WTC11 (cell line): Measurements from ENCODE around the gene NME2. TPM values are rescaled to one million over a fixed set of nuclear protein-coding genes. Genes with fewer than 3 reads are reported as not detected.

Experiments
- ATAC-seq: fragments of 200-7000 bp; cut with Tn5 transposase; 2 replicates; pipeline ENCODE4 v1.10.0; 2021; ENCODE audit warnings: mild to moderate bottlenecking, moderate library complexity
- CTCF ChIA-PET: fragments of 300-600 bp; sonication (Branson Sonifier 250); formaldehyde crosslinking; loops from one replicate; lab custom pipeline; 2021; ENCODE audit warnings: antibody characterized with exemption; lab: Charles Lee
- POLR2A ChIA-PET: fragments of 350-600 bp; sonication (Branson Sonifier 250); formaldehyde crosslinking; loops from one replicate; lab custom pipeline; 2021; ENCODE audit warnings: antibody characterized with exemption; lab: Charles Lee
- DNase-seq: peaks from one replicate; pipeline ENCODE4 v3.0.0; 2021; ENCODE audit warnings: low spot score
- H3K27ac Mint-ChIP-seq: 2 replicates; pipeline ENCODE4 v1.8.0; 2021; ENCODE audit warnings: mixed read lengths
- H3K27me3 Mint-ChIP-seq: 2 replicates; pipeline ENCODE4 v1.8.0; 2021; ENCODE audit warnings: low read depth, mild to moderate bottlenecking, moderate library complexity, mixed read lengths
- H3K36me3 Mint-ChIP-seq: 2 replicates; pipeline ENCODE4 v1.8.0; 2021; ENCODE audit warnings: mixed read lengths
- H3K4me1 Mint-ChIP-seq: 2 replicates; pipeline ENCODE4 v1.8.0; 2022; ENCODE audit warnings: mixed read lengths
- H3K4me3 Mint-ChIP-seq: 2 replicates; pipeline ENCODE4 v1.8.0; 2021; ENCODE audit warnings: mild to moderate bottlenecking, moderate library complexity, mixed read lengths
- H3K9me3 Mint-ChIP-seq: 2 replicates; pipeline ENCODE4 v1.8.0; 2021; ENCODE audit warnings: mixed read lengths
- ERG ChIP-seq: fragments of 250-450 bp; sonication (Bioruptor Pico); IDR thresholded peaks from 2 replicates; pipeline ENCODE4 v1.8.0; 2021; ENCODE audit warnings: mild to moderate bottlenecking
- FOXJ3 ChIP-seq: sonication (generic); formaldehyde crosslinking; IDR thresholded peaks from 2 replicates; pipeline ENCODE4 v1.9.0; 2021; ENCODE audit warnings: missing genetic modification reagents, mild to moderate bottlenecking, borderline replicate concordance
- GABPB1 ChIP-seq: sonication (generic); formaldehyde crosslinking; IDR thresholded peaks from 2 replicates; pipeline ENCODE4 v1.8.1; 2023; ENCODE audit warnings: mild to moderate bottlenecking, missing genetic modification reagents
- JUN ChIP-seq: sonication (generic); formaldehyde crosslinking; IDR thresholded peaks from 2 replicates; pipeline ENCODE4 v1.8.0; 2023; ENCODE audit warnings: mild to moderate bottlenecking, missing genetic modification reagents
- MYBL2 ChIP-seq: sonication (generic); formaldehyde crosslinking; IDR thresholded peaks from 2 replicates; pipeline ENCODE4 v1.8.1; 2023; ENCODE audit warnings: mild to moderate bottlenecking, moderate library complexity, missing genetic modification reagents
- NFYB ChIP-seq: sonication (generic); formaldehyde crosslinking; conservative IDR thresholded peaks from 2 replicates; pipeline ENCODE4 v1.8.0; 2022; ENCODE audit warnings: low read depth, missing genetic modification reagents
- SOX15 ChIP-seq: fragments of 250-450 bp; sonication (Bioruptor Pico); IDR thresholded peaks from 2 replicates; pipeline ENCODE4 v1.9.0; 2021; ENCODE audit warnings: mild to moderate bottlenecking
- ZNF263 ChIP-seq: sonication (generic); formaldehyde crosslinking; IDR thresholded peaks from 2 replicates; pipeline ENCODE4 v1.8.1; 2022; ENCODE audit warnings: low read depth, mild to moderate bottlenecking, moderate library complexity, missing genetic modification reagents
- ZNF671 ChIP-seq: fragments of 250-450 bp; sonication (Bioruptor Pico); IDR thresholded peaks from 2 replicates; pipeline ENCODE4 v1.8.0; 2021; ENCODE audit warnings: mild to moderate bottlenecking
- total RNA-seq: library from RNA; stranded (reverse); gene quantifications from 3 replicates; pipeline ENCODE4 v1.2.3, GENCODE V29; 2021
- TF ChIP-seq, protein P1 (sequence below): sonication (generic); formaldehyde crosslinking; IDR thresholded peaks from 2 replicates; pipeline ENCODE4 v1.8.0; 2022; ENCODE audit warnings: mild to moderate bottlenecking, missing genetic modification reagents
- TF ChIP-seq, protein P2 (sequence below): sonication (generic); formaldehyde crosslinking; IDR thresholded peaks from 2 replicates; pipeline ENCODE4 v1.8.1; 2022; ENCODE audit warnings: low read depth, mild to moderate bottlenecking, moderate library complexity, missing genetic modification reagents, borderline replicate concordance
- TF ChIP-seq, protein P3 (sequence below): sonication (generic); formaldehyde crosslinking; IDR thresholded peaks from 2 replicates; pipeline ENCODE4 v1.8.1; 2023; ENCODE audit warnings: mild to moderate bottlenecking, moderate library complexity, missing genetic modification reagents
- TF ChIP-seq, protein P4 (sequence below): fragments of 200-600 bp; IDR thresholded peaks from 2 replicates; pipeline ENCODE4 v1.8.0; 2022; ENCODE audit warnings: antibody characterized with exemption

Gene NME2
- total RNA-seq, 1 experiment from 2014 or later: 746 TPM

GRCh38 chr17:51165680-51166197, 472 bp upstream of the NME2 start:
- peak; percentile 34 for ATAC-seq
- H3K4me3 Mint-ChIP-seq: peak overlapping the region; percentile 93
- H3K36me3 Mint-ChIP-seq: peaks cover 54% of the 10 kb centered on the region
- POLR2A ChIA-PET: interaction anchor here (1.0 to 2.4 kb wide), 6 partner anchors 10 to 299 kb away, joined by 3 to 15 read pairs (median 5); partner anchors contain the start of genes NME1 and SPAG9
- TF ChIP-seq NFYB: no peak
- peak; percentile 30; the same call in 1 of the 2 replicates for TF ChIP-seq ERG (CRISPR knock-in tag)
- TF ChIP-seq, protein P1, sequence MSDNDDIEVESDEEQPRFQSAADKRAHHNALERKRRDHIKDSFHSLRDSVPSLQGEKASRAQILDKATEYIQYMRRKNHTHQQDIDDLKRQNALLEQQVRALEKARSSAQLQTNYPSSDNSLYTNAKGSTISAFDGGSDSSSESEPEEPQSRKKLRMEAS (CRISPR knock-in tag): 0 out of 2 replicates have a peak, but pooled peaks have one; percentile 8
- no peak for TF ChIP-seq MYBL2 (CRISPR knock-in tag)
- no peak for TF ChIP-seq SOX15 (CRISPR knock-in tag)
- 0 out of 2 replicates have a peak, but pooled peaks have one; percentile 4 for TF ChIP-seq JUN (CRISPR knock-in tag)
- TF ChIP-seq, all 79 proteins: peak for 3
- DNase-seq: peak; percentile 38
- Mint-ChIP-seq H3K27me3 (no peaks in the 10 kb centered on the region), H3K27ac (peak overlapping the region; percentile 97), H3K9me3 (no peaks in the 10 kb centered on the region), H3K4me1 (peaks cover 16% of the 10 kb centered on the region)
- CTCF ChIA-PET: interaction anchor here (0.6 to 2.2 kb wide), 8 partner anchors 12 to 209 kb away, joined by 3 to 17 read pairs (median 4); partner anchors contain the start of genes MBTD1 and NME1

GRCh38 chr17:51166987-51167931, 1.0 kb downstream of the NME2 start:
- Mint-ChIP-seq H3K27me3 (no peaks in the 10 kb centered on the region), H3K4me3 (peak overlapping the region; percentile 81), H3K9me3 (no peaks in the 10 kb centered on the region), H3K4me1 (peaks cover 16% of the 10 kb centered on the region), H3K27ac (peak overlapping the region; percentile 94; the same call in 1 of the 2 replicates), H3K36me3 (peaks cover 53% of the 10 kb centered on the region)
- TF ChIP-seq, protein P2, sequence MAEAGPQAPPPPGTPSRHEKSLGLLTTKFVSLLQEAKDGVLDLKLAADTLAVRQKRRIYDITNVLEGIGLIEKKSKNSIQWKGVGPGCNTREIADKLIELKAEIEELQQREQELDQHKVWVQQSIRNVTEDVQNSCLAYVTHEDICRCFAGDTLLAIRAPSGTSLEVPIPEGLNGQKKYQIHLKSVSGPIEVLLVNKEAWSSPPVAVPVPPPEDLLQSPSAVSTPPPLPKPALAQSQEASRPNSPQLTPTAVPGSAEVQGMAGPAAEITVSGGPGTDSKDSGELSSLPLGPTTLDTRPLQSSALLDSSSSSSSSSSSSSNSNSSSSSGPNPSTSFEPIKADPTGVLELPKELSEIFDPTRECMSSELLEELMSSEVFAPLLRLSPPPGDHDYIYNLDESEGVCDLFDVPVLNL: no peak
- TF ChIP-seq, protein P1 (CRISPR knock-in tag): 0 out of 2 replicates have a peak, but pooled peaks have one; percentile 0
- 0 out of 2 replicates have a peak, but pooled peaks have one; percentile 10 for TF ChIP-seq ZNF263 (CRISPR knock-in tag)
- no peak for TF ChIP-seq FOXJ3 (CRISPR knock-in tag)
- TF ChIP-seq, protein P3, sequence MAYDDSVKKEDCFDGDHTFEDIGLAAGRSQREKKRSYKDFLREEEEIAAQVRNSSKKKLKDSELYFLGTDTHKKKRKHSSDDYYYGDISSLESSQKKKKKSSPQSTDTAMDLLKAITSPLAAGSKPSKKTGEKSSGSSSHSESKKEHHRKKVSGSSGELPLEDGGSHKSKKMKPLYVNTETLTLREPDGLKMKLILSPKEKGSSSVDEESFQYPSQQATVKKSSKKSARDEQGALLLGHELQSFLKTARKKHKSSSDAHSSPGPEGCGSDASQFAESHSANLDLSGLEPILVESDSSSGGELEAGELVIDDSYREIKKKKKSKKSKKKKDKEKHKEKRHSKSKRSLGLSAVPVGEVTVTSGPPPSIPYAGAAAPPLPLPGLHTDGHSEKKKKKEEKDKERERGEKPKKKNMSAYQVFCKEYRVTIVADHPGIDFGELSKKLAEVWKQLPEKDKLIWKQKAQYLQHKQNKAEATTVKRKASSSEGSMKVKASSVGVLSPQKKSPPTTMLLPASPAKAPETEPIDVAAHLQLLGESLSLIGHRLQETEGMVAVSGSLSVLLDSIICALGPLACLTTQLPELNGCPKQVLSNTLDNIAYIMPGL (CRISPR knock-in tag): peak; percentile 73; the same call in 1 of the 2 replicates
- TF ChIP-seq, protein P4, sequence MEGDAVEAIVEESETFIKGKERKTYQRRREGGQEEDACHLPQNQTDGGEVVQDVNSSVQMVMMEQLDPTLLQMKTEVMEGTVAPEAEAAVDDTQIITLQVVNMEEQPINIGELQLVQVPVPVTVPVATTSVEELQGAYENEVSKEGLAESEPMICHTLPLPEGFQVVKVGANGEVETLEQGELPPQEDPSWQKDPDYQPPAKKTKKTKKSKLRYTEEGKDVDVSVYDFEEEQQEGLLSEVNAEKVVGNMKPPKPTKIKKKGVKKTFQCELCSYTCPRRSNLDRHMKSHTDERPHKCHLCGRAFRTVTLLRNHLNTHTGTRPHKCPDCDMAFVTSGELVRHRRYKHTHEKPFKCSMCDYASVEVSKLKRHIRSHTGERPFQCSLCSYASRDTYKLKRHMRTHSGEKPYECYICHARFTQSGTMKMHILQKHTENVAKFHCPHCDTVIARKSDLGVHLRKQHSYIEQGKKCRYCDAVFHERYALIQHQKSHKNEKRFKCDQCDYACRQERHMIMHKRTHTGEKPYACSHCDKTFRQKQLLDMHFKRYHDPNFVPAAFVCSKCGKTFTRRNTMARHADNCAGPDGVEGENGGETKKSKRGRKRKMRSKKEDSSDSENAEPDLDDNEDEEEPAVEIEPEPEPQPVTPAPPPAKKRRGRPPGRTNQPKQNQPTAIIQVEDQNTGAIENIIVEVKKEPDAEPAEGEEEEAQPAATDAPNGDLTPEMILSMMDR: peak; percentile 30; the same call in 1 of the 2 replicates
- TF ChIP-seq GABPB1 (CRISPR knock-in tag): peak; percentile 63
- no peak for TF ChIP-seq ZNF671 (CRISPR knock-in tag)
- ATAC-seq (peak; percentile 10), DNase-seq (peak; percentile 60)
- ChIA-PET POLR2A (interaction anchor here (1.5 to 2.4 kb wide), 2 partner anchors 12 to 46 kb away, joined by 5 to 11 read pairs; partner anchors contain the start of gene SPAG9), CTCF (interaction anchor here (1.4 to 2.2 kb wide), 2 partner anchors 14 to 81 kb away, joined by 4 to 17 read pairs; partner anchors contain the start of gene NME1)
